Esophagus squamous epithelium (tissue), 5 donors: ENCODE measurements around the gene DGAT2. TPM values are rescaled to one million over a fixed set of nuclear protein-coding genes. Genes with fewer than 3 reads are reported as not detected.
A peak's percentile ranks its signal among the peaks of the same experiment; 100 is the strongest.

Experiments used
- DNase-seq: peaks from one replicate; lab custom pipeline; 2025; lab: John Stamatoyannopoulos, UW
- H3K27ac ChIP-seq, 4 donors: fragments of 200-600 bp; sonication (generic); one replicate each; pipeline ENCODE4 v1.5.1; 2016 to 2019; ENCODE audit warnings: mild to moderate bottlenecking in 1 of 4
- H3K27me3 ChIP-seq, 4 donors: fragments of 200-600 bp; sonication (generic); 1 replicate in 3 of 4; 2 replicates in 1 of 4; pipeline versions ENCODE4 v1.5.1 to v1.6.0; 2017 to 2021; ENCODE audit warnings: antibody characterized with exemption in 1 of 4
- H3K36me3 ChIP-seq, 3 donors: fragments of 200-600 bp; sonication (generic); one replicate each; pipeline ENCODE4 v1.5.1; 2016 to 2019
- H3K4me1 ChIP-seq, 3 donors: fragments of 200-600 bp; sonication (generic); one replicate each; pipeline ENCODE4 v1.5.1; 2017 to 2019
- H3K4me3 ChIP-seq, 4 donors: fragments of 200-600 bp; sonication (generic); 1 replicate in 3 of 4; 2 replicates in 1 of 4; pipeline ENCODE4 v1.5.1; 2016 to 2019; ENCODE audit warnings: mild to moderate bottlenecking in 2 of 4, moderate library complexity in 1 of 4
- H3K9me3 ChIP-seq, 3 donors: fragments of 200-600 bp; sonication (generic); one replicate each; pipeline ENCODE4 v1.5.1; 2016 to 2019
- POLR2A ChIP-seq, 4 donors: fragments of 450-650 bp; IDR thresholded peaks; one replicate each; pipeline ENCODE4 v1.6.1; 2017; ENCODE audit warnings: antibody characterized with exemption in 4 of 4, mild to moderate bottlenecking in 4 of 4, moderate library complexity in 3 of 4
- WGBS, 2 donors: methylation state at CpG; one replicate each; pipeline ENCODE4 v1.1.5; 2018; 5-methylcytosine and 5-hydroxymethylcytosine counted together
- intact Hi-C: fragments of 100-400 bp; cut with DNase I; formaldehyde crosslinking; loops from one replicate; pipeline ENCODE4 v1.15.0; 2022
- total RNA-seq, 4 donors: library from RNA; depleted of rRNA; stranded (reverse); fragments of >200 nt; gene quantifications; one replicate each; pipeline ENCODE4 v1.1.0, GENCODE V29; 2016
- TF ChIP-seq, protein P1 (sequence below), 6 experiments: fragments of 450-650 bp in 4 of 6; fragments of 200-600 bp in 2 of 6; sonication (generic) in 2 of 6; IDR thresholded peaks; one replicate each; pipeline ENCODE4 v1.5.1; 2016 to 2019; ENCODE audit warnings: antibody characterized with exemption in 6 of 6, mild to moderate bottlenecking in 4 of 6, moderate library complexity in 4 of 6
- donor health status: DM: yes; HTN: yes; CAD: no.

DGAT2 gene
- total RNA-seq, 4 donors from 2014 or later: 6.1 to 29.3 (median 19.2) TPM

GRCh38 chr11:75763846-75764245 lies 4.7 kb upstream of the DGAT2 start:
- Histone ChIP-seq H3K4me1 (peaks cover 10 to 13% (median 12%) of the 10 kb centered on the region in 3 donors), H3K4me3 (no peak overlapping the region), H3K27ac (no peak overlapping the region), H3K36me3 (no peaks in the 10 kb centered on the region), H3K9me3 (no peaks in the 10 kb centered on the region), H3K27me3 (peaks cover 0 to 25% (median 0%) of the 10 kb centered on the region in 4 donors)
- no peak for DNase-seq
- TF ChIP-seq, protein P1, sequence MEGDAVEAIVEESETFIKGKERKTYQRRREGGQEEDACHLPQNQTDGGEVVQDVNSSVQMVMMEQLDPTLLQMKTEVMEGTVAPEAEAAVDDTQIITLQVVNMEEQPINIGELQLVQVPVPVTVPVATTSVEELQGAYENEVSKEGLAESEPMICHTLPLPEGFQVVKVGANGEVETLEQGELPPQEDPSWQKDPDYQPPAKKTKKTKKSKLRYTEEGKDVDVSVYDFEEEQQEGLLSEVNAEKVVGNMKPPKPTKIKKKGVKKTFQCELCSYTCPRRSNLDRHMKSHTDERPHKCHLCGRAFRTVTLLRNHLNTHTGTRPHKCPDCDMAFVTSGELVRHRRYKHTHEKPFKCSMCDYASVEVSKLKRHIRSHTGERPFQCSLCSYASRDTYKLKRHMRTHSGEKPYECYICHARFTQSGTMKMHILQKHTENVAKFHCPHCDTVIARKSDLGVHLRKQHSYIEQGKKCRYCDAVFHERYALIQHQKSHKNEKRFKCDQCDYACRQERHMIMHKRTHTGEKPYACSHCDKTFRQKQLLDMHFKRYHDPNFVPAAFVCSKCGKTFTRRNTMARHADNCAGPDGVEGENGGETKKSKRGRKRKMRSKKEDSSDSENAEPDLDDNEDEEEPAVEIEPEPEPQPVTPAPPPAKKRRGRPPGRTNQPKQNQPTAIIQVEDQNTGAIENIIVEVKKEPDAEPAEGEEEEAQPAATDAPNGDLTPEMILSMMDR (IDR thresholded peaks at IDR 0.05): no peak
- no peak for TF ChIP-seq POLR2A (IDR thresholded peaks at IDR 0.05)
- 35 to 64% methylated on average over 2 to 3 of the region's 3 CpGs for WGBS, 2 donors
- intact Hi-C loops: no loop called here

- Histone ChIP-seq H3K27ac (no peak overlapping the region), H3K4me1 (peaks cover 13 to 21% (median 18%) of the 10 kb centered on the region in 3 donors), H3K9me3 (no peaks in the 10 kb centered on the region), H3K27me3 (peaks cover 0 to 38% (median 0%) of the 10 kb centered on the region in 4 donors), H3K4me3 (no peak overlapping the region), H3K36me3 (no peaks in the 10 kb centered on the region)
- TF ChIP-seq POLR2A (IDR thresholded peaks at IDR 0.05): no peak
- TF ChIP-seq, protein P1 (IDR thresholded peaks at IDR 0.05): no peak
- no peak for DNase-seq
- WGBS, 2 donors: 90 to 93% methylated on average over 2 to 3 of the region's 3 CpGs
- intact Hi-C loops: no loop called here
Observed at GRCh38 chr11:75765116-75765515, 3.5 kb upstream of the DGAT2 start.

- Histone ChIP-seq H3K27me3 (peaks cover 0 to 48% (median 0%) of the 10 kb centered on the region in 4 donors), H3K4me1 (peaks cover 13 to 30% (median 18%) of the 10 kb centered on the region in 3 donors), H3K4me3 (no peak overlapping the region), H3K9me3 (no peaks in the 10 kb centered on the region), H3K36me3 (no peaks in the 10 kb centered on the region), H3K27ac (no peak overlapping the region)
- intact Hi-C loops: no loop called here
- TF ChIP-seq, protein P1 (IDR thresholded peaks at IDR 0.05): no peak
- 77 to 79% methylated on average over 4 of the region's 4 CpGs for WGBS, 2 donors
- no peak for DNase-seq
Observed at GRCh38 chr11:75766443-75767227, 1.9 kb upstream of the DGAT2 start.

- intact Hi-C loops: no loop called here
- peaks cover 0 to 48% (median 0%) of the 10 kb centered on the region in 4 donors for H3K27me3 ChIP-seq
- H3K4me1 ChIP-seq: peaks cover 13 to 35% (median 18%) of the 10 kb centered on the region in 3 donors
- no peak for DNase-seq
- H3K36me3 ChIP-seq: no peaks in the 10 kb centered on the region
- TF ChIP-seq POLR2A (IDR thresholded peaks at IDR 0.05): no peak
- TF ChIP-seq, protein P1 (IDR thresholded peaks at IDR 0.05): no peak
- H3K27ac ChIP-seq: no peak overlapping the region
- no peak overlapping the region for H3K4me3 ChIP-seq
- no peaks in the 10 kb centered on the region for H3K9me3 ChIP-seq
- WGBS, 2 donors: 95 to 98% methylated on average over 5 to 6 of the region's 6 CpGs
Observed at GRCh38 chr11:75767228-75767572, 1.4 kb upstream of the DGAT2 start.

DNA sequence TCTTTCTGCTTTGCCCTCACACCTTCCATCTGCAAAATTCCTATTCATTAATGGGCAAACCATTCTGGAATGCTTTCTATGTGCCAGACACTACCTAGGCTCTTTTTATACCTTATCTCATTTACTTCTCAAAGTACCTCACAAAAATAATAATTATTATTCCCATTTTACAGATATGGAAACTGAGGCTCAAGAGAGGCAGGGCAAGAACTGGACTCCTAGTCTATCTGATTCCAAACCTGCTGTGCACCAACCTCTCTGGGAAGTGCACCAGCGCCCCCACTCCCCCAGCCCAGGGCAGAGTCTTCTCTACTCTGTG lies 826 bp upstream of the DGAT2 start:
- Histone ChIP-seq H3K27me3 (peaks cover 0 to 48% (median 0%) of the 10 kb centered on the region in 4 donors), H3K36me3 (no peaks in the 10 kb centered on the region), H3K27ac (no peak overlapping the region), H3K4me3 (peak overlapping the region in 2 of 4 donors; percentile 56 to 72), H3K4me1 (peaks cover 13 to 35% (median 18%) of the 10 kb centered on the region in 3 donors), H3K9me3 (no peaks in the 10 kb centered on the region)
- 40% methylated on average over 1 of the region's 1 CpG; no CpG with 5 or more reads in 1 of the 2 donors for WGBS, 2 donors
- DNase-seq: no peak
- intact Hi-C loops: no loop called here
- no peak for TF ChIP-seq POLR2A (IDR thresholded peaks at IDR 0.05)
- TF ChIP-seq, protein P1 (IDR thresholded peaks at IDR 0.05): no peak
